ENCODE measurements around the gene TMEM31.
"Not testable (repeated sequence)": the region's sequence is repeated elsewhere in the genome, so short reads cannot be mapped to it uniquely, and the experiment has no call there.

The TMEM31 gene

GRCh38 chrX:103754401-103754800, 43.7 kb downstream of the TMEM31 start:
- no peak overlapping the region for H3K4me3 ChIP-seq (replicated peaks in 1 of 2; ENCODE audit: low read depth in 2 of 2, low read length in 2 of 2)
- DNase-seq (ENCODE audit: low read depth in 2 of 2) = no peak
- TF ChIP-seq CTCF (IDR thresholded peaks at IDR 0.05; ENCODE audit: low read depth, low read length) = no peak

- TF ChIP-seq CTCF (IDR thresholded peaks at IDR 0.05; ENCODE audit: low read depth, low read length) = no peak
- no peak overlapping the region for H3K4me3 ChIP-seq (replicated peaks in 1 of 2; ENCODE audit: low read depth in 2 of 2, low read length in 2 of 2)
- no peak for DNase-seq (ENCODE audit: low read depth in 2 of 2)
These were observed 46.0 kb downstream of the TMEM31 start for GRCh38 chrX:103756736-103757135.

GRCh38 chrX:103758555-103758954, 47.8 kb downstream of the TMEM31 start:
- DNase-seq (ENCODE audit: low read depth in 2 of 2) = no peak
- TF ChIP-seq CTCF (IDR thresholded peaks at IDR 0.05; ENCODE audit: low read depth, low read length) = no peak
- H3K4me3 ChIP-seq (replicated peaks in 1 of 2; ENCODE audit: low read depth in 2 of 2, low read length in 2 of 2) = no peak overlapping the region

- not testable (repeated sequence) for H3K4me3 ChIP-seq (replicated peaks in 1 of 2; ENCODE audit: low read depth in 2 of 2, low read length in 2 of 2); DNase-seq (ENCODE audit: low read depth in 2 of 2)
These were observed 52.8 kb downstream of the TMEM31 start for GRCh38 chrX:103763541-103763940.
